ENCODE results near the gene GRHPR.

GRHPR gene

DNA sequence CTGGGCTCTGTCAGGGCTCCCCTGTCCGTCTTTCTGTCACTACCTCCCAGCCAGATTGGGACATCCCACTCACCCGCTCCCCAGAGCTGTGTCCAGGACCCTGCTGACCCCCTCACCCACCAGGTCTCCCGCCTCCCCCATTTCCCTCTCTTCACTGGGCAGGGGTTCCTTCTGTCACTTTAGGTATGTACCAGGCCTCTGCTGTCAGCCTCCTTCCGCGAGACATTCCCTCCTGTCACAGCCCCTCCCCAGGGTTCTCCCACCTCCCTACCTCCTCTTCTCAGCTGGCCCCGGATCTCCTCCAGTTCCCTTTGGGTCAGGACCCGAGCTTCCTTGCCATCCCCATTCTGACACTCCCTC lies 63.7 kb downstream of the GRHPR start:
- FAIRE-seq, result no peak
